GOT3 (cell line): Measurements from ENCODE around the gene ZFP57.

Experiments used
- DNase-seq: peaks from one replicate; lab custom pipeline; 2025; ENCODE audit warnings: mixed read lengths; lab: John Stamatoyannopoulos, UW

The ZFP57 gene

DNA sequence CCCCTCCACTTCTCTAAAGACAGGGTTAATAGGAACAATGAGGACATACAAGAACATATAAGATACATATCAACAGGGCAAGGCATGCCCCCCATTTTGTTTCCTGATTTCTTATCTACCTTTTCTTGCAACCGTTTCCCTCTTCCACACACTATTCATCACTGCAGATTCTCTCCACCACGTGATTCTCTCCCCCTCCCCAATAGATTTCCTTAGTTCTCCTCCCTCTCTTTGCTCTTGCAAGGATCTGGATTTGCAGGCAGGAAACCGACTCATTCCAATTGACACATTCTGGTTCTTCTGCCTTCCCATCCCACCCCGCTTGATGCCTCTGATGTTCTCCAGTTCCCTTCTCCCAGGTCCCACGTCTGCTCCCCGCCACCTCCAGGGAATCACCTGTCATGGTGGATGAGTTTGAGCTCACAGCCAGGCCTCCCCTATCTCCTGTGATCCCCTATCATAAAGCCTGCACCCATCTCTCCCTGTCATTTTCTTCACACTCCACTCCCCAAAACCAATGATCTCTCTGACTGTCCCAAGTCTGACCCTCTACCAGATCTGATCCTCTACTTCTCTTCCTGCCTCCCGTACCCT lies 55.5 kb downstream of the ZFP57 start:
- no peak for DNase-seq

DNA sequence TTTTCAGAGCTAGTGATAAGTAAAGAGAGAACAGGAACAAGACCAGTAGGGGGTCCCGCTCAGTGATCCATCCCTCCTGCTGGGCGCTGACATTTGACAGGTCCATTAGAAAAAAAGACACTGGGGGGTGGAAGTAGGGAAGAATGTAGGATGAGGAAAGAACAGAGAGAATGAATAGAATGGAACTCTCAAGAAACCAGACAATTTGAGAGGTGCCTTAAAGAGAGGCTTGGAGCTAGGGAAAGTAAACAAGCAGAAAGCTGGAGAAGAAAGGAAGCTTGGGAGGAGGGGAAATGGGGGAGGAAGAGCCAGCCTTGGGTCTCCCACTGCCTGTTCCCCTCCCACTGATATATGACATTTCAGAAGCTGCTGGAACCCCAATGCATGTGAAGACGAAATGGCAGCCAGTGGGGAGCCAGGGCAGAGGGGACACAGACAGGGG lies 56.4 kb downstream of the ZFP57 start:
- DNase-seq: no peak
